ENCODE measurements around the gene ETHE1. TPM values are rescaled to one million over a fixed set of nuclear protein-coding genes. Genes with fewer than 3 reads are reported as not detected.

Gene ETHE1
- total RNA-seq, 1 donor from 2014 or later: 183 TPM

GRCh38 chr19:43562698-43563241 is 35.8 kb upstream of the ETHE1 start:
- H3K4me3 ChIP-seq (ENCODE audit: low read depth, low read length): no peak overlapping the region
- DNase-seq (ENCODE audit: low read depth) (peak; percentile 41), FAIRE-seq (no peak)
- no peaks in the 10 kb centered on the region for H3K27me3 ChIP-seq (ENCODE audit: control insufficient read depth, insufficient read depth, low read length)
- no peak for TF ChIP-seq CTCF (IDR thresholded peaks at IDR 0.05; ENCODE audit: insufficient read depth, low read length, severe bottlenecking)
- H3K36me3 ChIP-seq (ENCODE audit: control insufficient read depth, insufficient read depth, low read length): peaks cover 1% of the 10 kb centered on the region

GRCh38 chr19:43562226-43562697 is 35.3 kb upstream of the ETHE1 start:
- DNase-seq (ENCODE audit: low read depth) (no peak), FAIRE-seq (no peak)
- H3K4me3 ChIP-seq (ENCODE audit: low read depth, low read length): no peak overlapping the region
- H3K36me3 ChIP-seq (ENCODE audit: control insufficient read depth, insufficient read depth, low read length): peaks cover 1% of the 10 kb centered on the region
- no peaks in the 10 kb centered on the region for H3K27me3 ChIP-seq (ENCODE audit: control insufficient read depth, insufficient read depth, low read length)
- no peak for TF ChIP-seq CTCF (IDR thresholded peaks at IDR 0.05; ENCODE audit: insufficient read depth, low read length, severe bottlenecking)

- H3K36me3 ChIP-seq (ENCODE audit: control insufficient read depth, insufficient read depth, low read length): peaks cover 1% of the 10 kb centered on the region
- no peak for FAIRE-seq
- no peaks in the 10 kb centered on the region for H3K27me3 ChIP-seq (ENCODE audit: control insufficient read depth, insufficient read depth, low read length)
- no peak overlapping the region for H3K4me3 ChIP-seq (ENCODE audit: low read depth, low read length)
- no peak for TF ChIP-seq CTCF (IDR thresholded peaks at IDR 0.05; ENCODE audit: insufficient read depth, low read length, severe bottlenecking)
- no peak for DNase-seq (ENCODE audit: low read depth)
Measured at GRCh38 chr19:43561139-43561970, 34.4 kb upstream of the ETHE1 start.

GRCh38 chr19:43560687-43561086 is 33.7 kb upstream of the ETHE1 start:
- TF ChIP-seq CTCF (IDR thresholded peaks at IDR 0.05; ENCODE audit: insufficient read depth, low read length, severe bottlenecking): peak; percentile 3
- DNase-seq (ENCODE audit: low read depth) (no peak), FAIRE-seq (peak; percentile 18)
- Histone ChIP-seq H3K27me3 (ENCODE audit: control insufficient read depth, insufficient read depth, low read length) (no peaks in the 10 kb centered on the region), H3K36me3 (ENCODE audit: control insufficient read depth, insufficient read depth, low read length) (peaks cover 1% of the 10 kb centered on the region), H3K4me3 (ENCODE audit: low read depth, low read length) (no peak overlapping the region)

- Histone ChIP-seq H3K36me3 (ENCODE audit: control insufficient read depth, insufficient read depth, low read length) (peaks cover 24% of the 10 kb centered on the region), H3K4me3 (ENCODE audit: low read depth, low read length) (no peak overlapping the region), H3K27me3 (ENCODE audit: control insufficient read depth, insufficient read depth, low read length) (no peaks in the 10 kb centered on the region)
- DNase-seq (ENCODE audit: low read depth) (peak; percentile 61), FAIRE-seq (no peak)
- TF ChIP-seq CTCF (IDR thresholded peaks at IDR 0.05; ENCODE audit: insufficient read depth, low read length, severe bottlenecking): peak; percentile 93
Measured at GRCh38 chr19:43555185-43555770, 28.3 kb upstream of the ETHE1 start.

All from bronchial epithelial cell (primary cell).